ENCODE results near the gene MEST.
"Not testable (repeated sequence)": the region's sequence is repeated elsewhere in the genome, so short reads cannot be mapped to it uniquely, and the experiment has no call there.

Gene MEST

DNA sequence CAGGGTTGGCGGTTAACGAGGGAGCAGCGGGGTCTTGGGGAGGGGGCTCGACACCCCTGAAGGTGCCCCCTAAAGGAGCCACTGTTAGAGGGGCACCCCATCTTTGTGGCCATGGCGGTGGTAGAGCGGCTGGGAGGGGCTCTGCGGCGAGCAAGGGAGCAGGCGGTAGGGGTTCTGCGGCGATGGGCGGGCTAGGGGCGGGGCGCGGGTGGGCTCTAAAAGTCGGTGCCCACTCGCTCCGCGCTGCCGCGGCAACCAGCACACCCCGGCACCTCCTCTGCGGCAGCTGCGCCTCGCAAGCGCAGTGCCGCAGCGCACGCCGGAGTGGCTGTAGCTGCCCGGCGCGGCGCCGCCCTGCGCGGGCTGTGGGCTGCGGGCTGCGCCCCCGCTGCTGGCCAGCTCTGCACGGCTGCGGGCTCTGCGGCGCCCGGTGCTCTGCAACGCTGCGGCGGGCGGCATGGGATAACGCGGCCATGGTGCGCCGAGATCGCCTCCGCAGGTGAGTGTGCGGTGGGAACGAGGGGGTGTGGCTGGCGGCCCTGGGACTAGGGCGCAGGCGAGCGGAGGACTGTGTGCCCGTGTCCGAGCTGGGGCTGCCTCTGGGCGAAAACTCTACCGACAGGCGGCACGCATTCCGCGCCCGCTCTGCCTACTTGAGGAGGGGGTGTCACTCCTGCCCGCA is at the start of gene MEST:
Gene MEST, plus strand, starts transcription at position 245 of the 682 bp plus-strand sequence. Its CDS starts 229 bp downstream, at position 474.
- DNase-seq = peak; percentile 38

DNA sequence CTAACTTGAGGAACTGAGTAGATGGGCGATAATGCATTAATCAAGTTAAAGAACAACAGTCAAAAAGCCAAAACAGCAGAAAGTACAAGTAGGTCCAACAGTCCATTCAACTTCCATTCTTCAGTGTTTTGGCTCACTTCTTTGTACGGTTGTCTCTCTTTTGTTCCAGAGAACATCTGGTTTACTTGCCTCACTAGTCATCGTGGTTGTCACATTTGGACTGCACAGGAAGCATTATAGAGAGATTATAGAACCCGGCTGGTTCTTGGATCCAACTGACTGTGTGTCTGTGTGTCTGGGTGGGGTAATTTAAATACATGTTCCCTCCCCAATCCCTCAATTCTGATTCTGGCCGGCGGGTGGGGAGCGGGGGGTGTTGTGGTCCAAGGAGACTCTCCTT is 49.3 kb upstream of the MEST start:
- no peak for DNase-seq

DNA sequence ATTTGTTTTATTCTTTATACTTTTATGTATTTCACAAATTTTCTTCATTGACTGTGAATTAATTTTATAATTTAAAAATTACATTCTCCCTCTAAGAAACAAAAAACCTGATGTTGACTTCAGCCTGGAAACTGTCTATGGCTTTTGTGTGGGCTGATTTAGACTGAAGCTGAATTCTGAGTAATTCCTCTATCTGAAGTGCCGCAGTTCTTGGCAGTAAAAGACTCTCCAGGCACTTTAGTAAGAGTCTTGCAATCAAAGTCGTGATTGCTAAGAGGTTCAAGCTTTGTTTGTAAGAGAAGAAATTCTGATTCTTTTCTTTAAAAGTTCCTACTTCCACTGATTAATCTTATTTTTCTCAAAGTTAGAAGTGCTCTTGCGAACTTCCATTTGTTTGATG is 47.7 kb upstream of the MEST start:
- DNase-seq = no peak

- DNase-seq = no peak
Measured at GRCh38 chr7:130444751-130445407, 47.0 kb upstream of the MEST start.

GRCh38 chr7:130446259-130446658 is 45.6 kb upstream of the MEST start:
- no peak for DNase-seq

GRCh38 chr7:130451344-130451743 is 40.5 kb upstream of the MEST start:
- DNase-seq = not testable (repeated sequence)

- DNase-seq = no peak
Measured at GRCh38 chr7:130452951-130453350, 38.9 kb upstream of the MEST start.

- no peak for DNase-seq
Measured at GRCh38 chr7:130454959-130455358, 36.9 kb upstream of the MEST start.

GRCh38 chr7:130458257-130458656 is 33.6 kb upstream of the MEST start:
- no peak for DNase-seq

- DNase-seq = no peak
Measured at GRCh38 chr7:130461272-130461671, 30.6 kb upstream of the MEST start.

GRCh38 chr7:130463553-130464434 is 28.1 kb upstream of the MEST start:
- no peak for DNase-seq

- no peak for DNase-seq
Measured at GRCh38 chr7:130468612-130469011, 23.3 kb upstream of the MEST start.

DNA sequence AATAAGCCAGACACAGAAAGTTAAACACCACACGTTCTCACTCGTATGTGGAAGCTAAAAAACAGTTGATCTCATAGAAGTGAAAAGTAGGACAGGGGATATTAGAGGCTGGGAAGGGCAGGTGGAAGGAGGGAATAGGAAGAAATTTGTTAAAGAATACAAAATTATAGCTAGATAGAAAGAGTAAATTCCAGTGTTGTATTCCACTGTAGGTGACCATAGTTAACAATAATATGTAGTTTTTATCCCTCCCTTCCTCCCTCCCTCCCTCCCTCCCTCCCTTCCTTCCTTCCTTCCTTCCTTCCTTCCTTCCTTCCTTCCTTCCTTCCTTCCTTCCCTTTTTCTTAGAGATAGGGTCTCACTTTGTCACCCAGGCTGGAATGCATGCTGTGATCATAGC is 19.9 kb upstream of the MEST start:
- DNase-seq = no peak

- DNase-seq = no peak
Measured at GRCh38 chr7:130473289-130473688, 18.6 kb upstream of the MEST start.

- DNase-seq = no peak
Measured at GRCh38 chr7:130473876-130474275, 18.0 kb upstream of the MEST start.

- no peak for DNase-seq
Measured at GRCh38 chr7:130475776-130476175, 16.1 kb upstream of the MEST start.

- DNase-seq = no peak
Measured at GRCh38 chr7:130476297-130477150, 15.4 kb upstream of the MEST start.

DNA sequence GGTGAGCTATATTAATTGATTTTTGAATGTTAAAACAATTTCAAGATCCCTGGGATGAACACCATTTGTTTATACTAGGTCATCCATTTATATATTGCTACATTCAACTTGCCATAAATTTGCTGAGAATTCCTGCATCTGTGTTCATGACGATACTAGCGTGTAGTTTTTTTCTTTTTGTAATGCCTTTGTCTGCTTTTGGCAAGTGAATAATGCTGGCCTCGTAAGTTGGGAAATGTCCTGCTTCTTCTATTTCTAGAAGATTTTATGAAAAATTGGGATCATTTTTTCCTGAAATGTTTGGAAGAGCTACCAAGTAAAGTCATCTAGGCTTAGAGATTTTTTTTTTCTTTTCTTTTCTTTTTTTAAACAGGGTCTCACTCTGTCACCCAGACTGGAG is 12.9 kb upstream of the MEST start:
- no peak for DNase-seq

DNA sequence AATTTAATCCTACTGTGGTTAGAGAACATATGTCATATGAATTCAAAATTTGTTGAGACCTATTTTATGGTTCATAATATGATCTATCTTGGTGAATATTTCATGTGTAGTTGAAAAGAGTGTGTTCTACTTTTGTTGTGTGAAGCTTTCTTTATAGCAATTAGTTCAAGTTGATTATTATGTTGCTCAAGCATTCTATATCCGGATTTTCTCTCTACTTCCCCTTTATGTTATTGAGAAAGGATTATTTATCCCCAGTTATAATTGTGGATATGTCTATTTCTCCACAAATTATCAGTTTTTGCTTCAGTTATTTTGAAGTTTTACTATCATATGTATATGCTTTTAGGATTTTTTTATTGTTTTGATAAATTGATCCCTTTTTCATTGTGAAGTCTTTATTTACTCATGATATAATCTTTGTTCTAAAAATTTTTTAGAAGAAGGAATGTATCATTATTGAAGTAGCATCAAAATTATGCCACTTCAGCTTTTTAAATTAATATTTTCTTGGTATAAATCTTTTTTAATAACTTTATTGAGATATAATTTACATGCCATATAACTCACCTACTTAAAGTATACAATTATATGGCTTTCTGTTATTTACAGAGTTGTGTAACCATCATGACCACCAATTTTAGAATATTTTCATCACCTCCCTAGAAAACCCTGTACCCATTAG is 12.0 kb upstream of the MEST start:
- no peak for DNase-seq

GRCh38 chr7:130481898-130482297 is 10.0 kb upstream of the MEST start:
- peak; percentile 52 for DNase-seq

DNA sequence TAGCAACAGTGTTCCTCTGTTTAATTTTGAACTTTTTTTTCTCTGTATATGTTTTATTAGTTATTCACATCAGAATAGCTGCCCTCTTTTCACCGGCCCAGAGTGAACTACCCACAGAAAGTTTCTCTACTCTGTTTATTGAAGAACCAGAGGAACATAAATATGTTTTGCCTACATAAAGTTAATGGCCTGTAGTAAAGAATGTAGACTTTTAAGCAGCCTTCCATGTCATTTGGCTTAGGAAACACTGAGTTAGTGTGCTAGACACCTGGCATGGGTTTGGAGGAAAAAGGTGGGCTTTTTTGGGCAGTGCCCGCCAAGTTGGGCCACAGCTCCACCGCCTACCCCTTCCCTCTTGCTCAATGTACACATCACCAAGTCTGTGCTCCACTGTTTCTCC is 8.9 kb upstream of the MEST start:
- no peak for DNase-seq

DNA sequence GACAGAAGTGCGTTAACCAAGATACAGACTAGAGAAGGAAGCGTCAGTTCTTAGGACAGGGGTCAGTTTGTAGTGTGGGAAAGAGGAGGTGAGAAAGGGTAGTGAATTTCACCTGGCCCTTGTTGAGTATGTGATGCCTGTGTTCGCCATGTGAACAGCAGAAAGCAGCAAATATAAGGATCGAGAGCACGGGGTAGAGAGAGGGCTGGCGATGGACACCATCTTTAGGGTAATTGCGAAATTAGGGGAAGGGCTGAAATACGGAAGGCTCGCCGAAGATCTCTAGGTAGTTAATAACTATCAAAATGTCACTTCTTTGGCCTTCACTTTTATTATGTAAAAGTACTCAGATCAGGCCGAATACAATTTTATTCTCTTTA is 6.2 kb upstream of the MEST start:
- DNase-seq = no peak

Measured in NCI-H226 (cell line).